ENCODE measurements around the gene URAD.
"Not testable (repeated sequence)": the region's sequence is repeated elsewhere in the genome, so short reads cannot be mapped to it uniquely, and the experiment has no call there.

Gene URAD

DNA sequence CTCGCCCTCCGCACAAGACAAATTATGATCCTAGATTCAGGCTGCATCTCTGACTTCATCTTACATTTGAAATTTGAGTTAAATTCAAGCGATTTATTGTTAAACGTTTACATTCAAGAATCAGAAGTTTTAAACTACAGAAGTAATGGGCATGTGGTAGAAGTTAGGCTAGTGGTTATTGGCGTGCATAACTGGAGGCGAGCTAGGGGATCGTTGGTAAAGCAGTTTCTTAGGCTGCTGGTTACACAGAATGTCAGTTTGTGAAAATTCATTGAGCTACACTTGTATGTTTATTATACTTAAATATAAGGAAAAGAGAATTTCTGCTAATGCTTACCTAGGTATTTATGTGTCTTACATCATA, 18.6 kb downstream of the URAD start:
- no peak for DNase-seq

DNA sequence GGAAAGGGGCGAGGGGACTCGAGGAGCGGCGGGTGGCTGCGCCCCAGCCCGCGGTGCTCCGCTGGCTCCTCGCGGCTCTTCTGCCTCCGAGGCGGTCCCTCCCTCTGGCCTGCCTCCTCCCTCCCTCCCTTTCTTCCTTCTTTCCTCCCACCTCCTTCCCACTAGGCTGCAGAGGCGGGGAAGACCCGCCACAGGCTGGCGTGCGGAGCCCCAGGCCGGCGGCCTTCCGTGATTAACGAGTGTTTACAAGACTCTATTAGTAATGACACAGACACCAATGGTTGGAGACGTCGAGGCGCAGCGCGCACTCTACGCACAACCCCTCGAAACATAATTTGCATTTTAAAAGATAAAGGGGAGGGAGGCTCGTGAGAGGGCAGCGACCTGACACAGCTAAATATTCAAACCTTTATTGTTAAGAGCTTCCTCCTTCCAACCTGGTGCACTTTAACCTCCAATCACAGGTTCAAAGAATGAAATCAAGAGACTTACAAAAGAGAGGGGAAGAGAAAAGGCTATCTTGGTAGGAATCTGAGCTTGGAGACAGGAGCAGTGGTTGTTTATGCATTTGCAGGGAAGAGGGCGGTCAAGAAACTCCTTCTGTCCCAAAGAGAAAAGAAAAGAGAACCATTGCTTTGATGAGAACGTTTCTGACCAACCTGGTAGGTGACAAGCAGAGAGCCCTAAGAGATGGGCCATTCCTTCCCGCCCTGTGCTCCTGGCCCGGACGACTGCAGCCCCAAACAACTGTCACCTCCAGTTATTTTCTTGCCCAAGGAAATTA, 19.2 kb downstream of the URAD start, which contains the start of gene CDX2:
TSS of gene CDX2 (minus strand) at position 234 of the 784 bp plus-strand sequence. CDS start 309 bp downstream, outside the sequence.
- no peak for DNase-seq

DNA sequence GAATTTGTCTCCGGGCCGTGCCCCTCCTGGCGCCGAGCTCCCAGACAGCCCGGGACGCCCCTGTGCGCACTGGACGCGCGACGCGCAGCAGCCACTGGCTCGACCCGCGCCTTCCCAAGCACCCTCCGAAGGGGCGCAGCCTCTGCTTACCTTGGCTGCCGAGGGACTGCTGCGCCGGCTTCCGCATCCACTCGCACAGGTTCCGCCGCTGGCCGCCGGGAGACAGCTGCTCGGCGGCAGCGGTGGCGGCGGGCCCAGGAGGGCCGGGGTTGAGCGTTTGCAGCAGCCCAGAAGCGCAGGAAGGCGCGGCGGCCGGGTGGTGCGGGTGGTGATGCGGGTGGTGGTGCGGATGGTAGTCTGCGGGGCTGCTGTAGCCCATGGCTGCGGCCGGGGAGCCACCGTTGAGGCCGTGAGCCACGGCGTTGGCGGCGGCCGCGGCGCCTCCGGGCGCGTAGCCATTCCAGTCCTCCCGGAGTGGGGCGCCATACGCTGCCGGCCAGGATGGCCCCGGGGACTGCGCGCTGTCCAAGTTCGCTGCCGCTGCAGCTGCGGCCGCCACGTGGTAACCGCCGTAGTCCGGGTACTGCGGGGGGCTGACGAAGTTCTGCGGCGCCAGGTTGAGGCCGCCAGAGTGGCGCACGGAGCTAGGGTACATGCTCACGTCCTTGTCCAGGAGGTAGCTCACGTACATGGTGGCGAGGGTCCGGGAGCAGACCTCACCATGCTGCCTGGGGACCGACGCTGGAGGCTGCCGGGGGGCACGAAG, 20.0 kb downstream of the URAD start:
- no peak for DNase-seq

DNA sequence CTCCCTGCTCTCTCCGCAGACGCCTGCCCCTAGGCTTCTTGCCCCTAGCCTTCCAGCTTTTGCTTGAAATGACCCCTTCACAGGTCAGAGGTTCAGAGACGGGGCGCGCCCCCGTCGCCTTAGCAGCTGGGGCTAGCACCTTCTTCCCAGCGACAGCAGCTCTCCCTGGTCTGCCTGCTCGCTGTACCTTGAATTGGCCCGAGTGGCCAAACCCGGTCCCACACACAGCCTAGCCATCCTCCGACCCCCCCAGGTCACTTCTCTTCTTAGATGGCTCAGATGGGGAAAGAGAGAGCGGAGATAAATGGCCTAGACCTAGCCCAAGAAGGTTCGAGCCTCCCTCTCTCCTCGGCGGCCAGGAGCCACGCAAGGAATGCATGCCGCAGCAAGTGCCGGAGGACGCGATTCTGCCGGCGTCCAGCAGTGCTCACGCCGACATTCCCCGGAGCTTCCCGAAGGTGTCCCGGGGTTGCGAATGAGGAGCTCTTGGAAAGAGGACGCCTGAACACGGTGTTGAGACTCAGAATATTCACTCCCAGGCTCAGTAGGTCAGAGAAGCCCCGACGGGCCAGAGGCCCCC, 20.7 kb downstream of the URAD start:
- DNase-seq: no peak

DNA sequence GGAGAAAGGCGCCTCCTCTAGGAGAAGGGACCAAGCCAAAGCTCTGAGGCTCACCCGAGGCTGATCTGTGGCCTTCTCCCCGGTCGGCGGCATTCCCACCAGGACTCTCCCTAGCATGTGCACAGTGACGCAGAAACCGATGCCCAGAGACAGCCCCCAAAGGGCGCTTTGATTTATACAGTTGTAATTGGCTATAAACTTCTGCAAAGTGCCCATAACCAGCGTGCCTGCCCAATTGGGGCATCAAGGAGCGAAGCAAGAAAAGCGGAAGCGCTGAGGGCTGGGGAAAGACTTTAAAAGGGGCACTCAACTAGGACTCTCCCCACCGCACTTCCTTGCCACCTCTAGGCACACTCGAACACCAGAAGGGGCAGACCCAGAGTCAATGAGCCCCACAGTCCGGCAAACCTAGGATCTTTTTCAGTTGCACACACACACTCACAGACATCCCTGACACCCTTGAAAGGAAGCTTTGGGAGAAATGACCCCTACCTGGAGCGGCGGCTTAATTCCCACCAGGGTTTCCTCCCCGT, 21.2 kb downstream of the URAD start:
- DNase-seq: no peak

GRCh38 chr13:27966641-27967202, 21.8 kb downstream of the URAD start:
- DNase-seq: no peak

DNA sequence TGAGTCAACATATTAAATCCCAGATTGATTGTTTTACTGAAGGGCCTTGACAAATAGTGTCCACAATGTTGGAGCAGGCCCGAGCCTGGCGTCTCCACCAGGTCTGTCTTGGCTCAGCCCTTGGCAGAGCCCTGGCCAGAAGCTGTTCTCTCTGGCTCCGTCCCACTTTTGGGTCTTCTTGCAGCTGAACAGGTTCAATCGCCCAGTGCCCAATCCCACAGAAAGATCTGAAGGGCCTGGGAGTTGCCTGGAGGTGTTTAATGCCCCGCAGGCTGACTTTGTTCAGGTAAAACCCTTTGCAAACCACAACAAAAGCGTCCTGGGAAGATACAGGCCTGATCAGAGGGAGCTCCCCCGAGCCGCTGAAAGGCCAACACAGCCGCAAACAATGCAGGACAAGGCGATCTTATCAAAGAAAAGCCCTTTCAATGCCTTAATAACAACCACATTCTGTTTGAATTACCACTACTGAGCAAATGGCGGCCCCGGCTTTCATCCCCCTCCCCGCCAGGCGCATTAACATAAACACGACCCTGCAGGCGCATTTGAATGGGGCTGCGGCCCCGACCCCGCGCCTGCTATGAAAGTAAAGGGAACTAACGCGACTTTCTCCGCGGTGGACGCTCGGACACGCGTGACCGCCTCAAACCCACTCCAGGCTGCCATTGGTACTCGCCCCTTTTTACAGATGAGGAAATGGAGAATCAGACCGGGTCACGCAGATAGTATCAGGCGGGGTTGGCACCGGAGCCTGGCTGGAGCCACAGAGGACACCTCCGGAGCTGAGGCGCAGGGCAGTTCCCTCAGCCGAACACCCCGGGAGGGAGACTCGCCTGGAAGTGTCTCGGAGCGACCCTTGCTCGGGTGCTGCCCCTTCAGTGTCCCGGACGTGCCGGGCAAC, 22.5 kb downstream of the URAD start:
- no peak for DNase-seq

DNA sequence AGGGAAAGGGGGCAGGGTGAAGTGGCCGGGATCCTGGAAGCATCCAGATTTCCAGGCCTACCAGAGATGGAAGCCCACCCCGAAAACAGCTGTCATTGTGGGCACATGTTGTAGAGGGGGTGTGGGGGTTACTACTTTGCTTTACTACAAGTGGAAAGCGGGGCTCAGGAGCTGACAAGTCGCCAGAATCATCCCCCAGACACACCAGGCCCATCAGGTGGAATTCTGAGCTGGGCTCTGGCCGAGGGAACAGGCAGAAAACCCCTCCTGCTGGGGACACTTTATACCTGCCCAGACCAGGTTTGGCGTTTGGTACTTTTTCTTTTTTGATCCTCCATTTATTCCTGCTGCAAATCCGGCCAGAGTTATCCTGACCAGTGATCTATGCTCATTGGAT, 23.2 kb downstream of the URAD start:
- DNase-seq: no peak

DNA sequence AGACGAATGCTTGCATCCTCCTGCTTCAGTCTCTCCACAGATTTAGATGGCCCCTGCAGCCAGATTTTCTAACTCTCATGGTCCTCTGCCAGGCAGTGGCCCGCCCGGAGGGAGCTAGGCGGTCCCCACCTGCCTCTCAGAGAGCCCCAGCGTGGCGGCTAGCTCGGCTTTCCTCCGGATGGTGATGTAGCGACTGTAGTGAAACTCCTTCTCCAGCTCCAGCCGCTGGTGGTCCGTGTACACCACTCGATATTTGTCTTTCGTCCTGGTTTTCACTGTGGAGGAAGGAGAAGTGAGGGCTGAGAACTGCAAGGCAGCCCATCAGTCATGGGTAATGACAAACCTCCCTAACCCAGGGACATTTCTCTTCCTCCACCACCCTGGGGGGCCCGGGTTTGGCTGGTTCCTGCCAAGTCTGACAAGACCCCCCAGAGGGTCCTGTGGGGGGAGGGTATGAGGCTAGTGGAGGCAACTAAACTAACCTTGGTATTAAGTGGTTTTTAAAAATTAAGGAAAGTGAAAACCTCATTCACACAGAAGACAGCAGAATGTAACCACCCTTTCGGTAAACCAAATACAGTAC, 23.7 kb downstream of the URAD start:
- DNase-seq: no peak

GRCh38 chr13:27964206-27964605, 24.3 kb downstream of the URAD start:
- DNase-seq: not testable (repeated sequence)

GRCh38 chr13:27963491-27963890, 25.0 kb downstream of the URAD start:
- DNase-seq: no peak

GRCh38 chr13:27962982-27963381, 25.5 kb downstream of the URAD start:
- DNase-seq: no peak

- no peak for DNase-seq
Measured at GRCh38 chr13:27962128-27962841, 26.2 kb downstream of the URAD start.

- DNase-seq: no peak
Measured at GRCh38 chr13:27961227-27962085, 27.0 kb downstream of the URAD start.

- no peak for DNase-seq
Measured at GRCh38 chr13:27960362-27961226, 27.9 kb downstream of the URAD start.

DNA sequence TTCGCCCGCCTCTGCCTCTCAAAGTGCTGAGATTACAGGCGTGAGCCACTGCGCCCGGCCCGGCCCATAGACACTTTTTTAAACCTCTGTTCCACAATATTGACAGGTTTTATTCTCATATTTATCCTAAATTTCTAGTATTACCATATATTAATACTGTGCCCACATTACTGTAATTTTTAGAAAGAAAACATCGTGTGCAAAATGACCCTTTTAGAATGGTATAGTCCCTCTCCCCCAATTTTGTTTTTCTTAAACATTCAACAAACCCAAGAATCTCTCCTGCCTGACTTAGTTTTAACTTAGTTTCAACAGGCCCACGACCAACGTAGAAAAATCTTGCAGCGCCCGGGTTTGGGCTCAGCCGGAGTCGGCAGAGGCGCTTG, 28.5 kb downstream of the URAD start:
- DNase-seq: no peak

GRCh38 chr13:27956576-27957300, 31.8 kb downstream of the URAD start:
- DNase-seq: no peak

- no peak for DNase-seq
Measured at GRCh38 chr13:27955014-27955591, 33.4 kb downstream of the URAD start.

All from hippocampal formation (tissue), 2 donors.